B cell (primary cell): ENCODE results near the gene KCNT1. TPM values are rescaled to one million over a fixed set of nuclear protein-coding genes. Genes with fewer than 3 reads are reported as not detected.

Source experiments
- ATAC-seq: fragments of 200-7000 bp; cut with Tn5 transposase; one replicate; pipeline ENCODE4 v1.10.0; 2021; ENCODE audit warnings: low read depth, mild to moderate bottlenecking, moderate number of reproducible peaks, moderate library complexity
- CTCF ChIA-PET: fragments of 350-600 bp; sonication (Branson Sonifier 250); formaldehyde crosslinking; loops from one replicate; lab custom pipeline; 2021; ENCODE audit warnings: antibody characterized with exemption, inconsistent platforms; lab: Charles Lee
- POLR2A ChIA-PET: fragments of 350-600 bp; sonication (Branson Sonifier 250); formaldehyde crosslinking; loops from one replicate; lab custom pipeline; 2021; ENCODE audit warnings: antibody characterized with exemption; lab: Charles Lee
- DNase-seq: peaks from one replicate; pipeline ENCODE4 v3.0.0; 2013
- H2AFZ ChIP-seq: 2 replicates; pipeline ENCODE4 v1.6.1; 2012; ENCODE audit warnings: mild to moderate bottlenecking, low read depth, low read length; ENCODE audit not compliant: insufficient read depth, poor library complexity, severe bottlenecking
- H3K27ac ChIP-seq, 2 donors: 1 replicate in 1 of 2; 2 replicates in 1 of 2; pipeline ENCODE4 v1.5.1; 2012 to 2013; ENCODE audit warnings: low read length in 2 of 2, mild to moderate bottlenecking in 2 of 2, moderate library complexity in 1 of 2
- H3K27me3 ChIP-seq, 4 experiments: fragments of 200-600 bp in 1 of 4; sonication (generic) in 1 of 4; replicated peaks in 1 of 4; 1 replicate in 2 of 4; 2 replicates in 2 of 4; pipeline versions ENCODE4 v1.6.1 to v1.7.0; 2013 to 2016; ENCODE audit warnings: low read length in 3 of 4, mild to moderate bottlenecking in 2 of 4, mixed read lengths in 1 of 4, moderate library complexity in 1 of 4; ENCODE audit not compliant: insufficient read depth in 4 of 4, control insufficient read depth in 3 of 4; ENCODE audit errors: control extremely low read depth in 1 of 4
- H3K36me3 ChIP-seq, 2 experiments: replicated peaks in 1 of 2; 1 replicate in 1 of 2; 2 replicates in 1 of 2; pipeline versions ENCODE4 v1.6.1 to v1.7.1; 2013; ENCODE audit warnings: low read length in 1 of 2; ENCODE audit not compliant: insufficient read depth in 2 of 2, control insufficient read depth in 1 of 2; ENCODE audit errors: control extremely low read depth in 1 of 2, extremely low read depth in 1 of 2
- H3K4me1 ChIP-seq, 2 donors: fragments of 200-600 bp in 1 of 2; sonication (generic) in 1 of 2; 1 replicate in 1 of 2; 2 replicates in 1 of 2; pipeline versions ENCODE4 v1.5.1 to v1.6.1; 2013 to 2017; ENCODE audit warnings: low read length in 2 of 2; ENCODE audit not compliant: control insufficient read depth in 2 of 2, insufficient read depth in 2 of 2
- H3K4me2 ChIP-seq: replicated peaks from 2 replicates; pipeline ENCODE3; 2012; ENCODE audit warnings: mild to moderate bottlenecking, low read depth, low read length; ENCODE audit not compliant: poor library complexity, severe bottlenecking
- H3K4me3 ChIP-seq, 5 experiments: fragments of 200-600 bp in 1 of 5; sonication (generic) in 1 of 5; 1 replicate in 3 of 5; 2 replicates in 2 of 5; pipeline versions ENCODE4 v1.5.1 to v1.7.0; 2011 to 2016; ENCODE audit warnings: low read length in 4 of 5, mild to moderate bottlenecking in 4 of 5, low read depth in 2 of 5, control low read depth in 1 of 5, moderate library complexity in 1 of 5; ENCODE audit not compliant: insufficient read depth in 1 of 5; ENCODE audit errors: control extremely low read depth in 1 of 5, extremely low read depth in 1 of 5
- H3K79me2 ChIP-seq: fragments of 200-600 bp; sonication (generic); one replicate; pipeline ENCODE4 v1.6.0; 2016; ENCODE audit warnings: low read length; ENCODE audit not compliant: control insufficient read depth, insufficient read depth
- H3K9ac ChIP-seq: fragments of 200-600 bp; sonication (generic); 2 replicates; pipeline ENCODE4 v1.6.1; 2017; ENCODE audit warnings: mild to moderate bottlenecking, low read length, moderate library complexity
- H3K9me3 ChIP-seq, 3 donors: one replicate each; pipeline versions ENCODE4 v1.6.1 to v1.7.1; 2013; ENCODE audit warnings: low read length in 2 of 3; ENCODE audit not compliant: control insufficient read depth in 2 of 3, insufficient read depth in 1 of 3; ENCODE audit errors: control extremely low read depth in 1 of 3
- H4K20me1 ChIP-seq: 2 replicates; pipeline ENCODE4 v1.6.0; 2012; ENCODE audit warnings: mild to moderate bottlenecking, low read length; ENCODE audit not compliant: insufficient read depth, control insufficient read depth, poor library complexity, severe bottlenecking
- H3K27ac Mint-ChIP-seq: one replicate; pipeline ENCODE4 v1.8.0; 2021; ENCODE audit warnings: mixed read lengths
- H3K27me3 Mint-ChIP-seq: one replicate; pipeline ENCODE4 v1.8.0; 2021; ENCODE audit warnings: mixed read lengths
- H3K4me1 Mint-ChIP-seq: one replicate; pipeline ENCODE4 v1.8.0; 2021; ENCODE audit warnings: mixed read lengths
- H3K4me3 Mint-ChIP-seq: one replicate; pipeline ENCODE4 v1.8.0; 2021; ENCODE audit warnings: mixed read lengths
- H3K9me3 Mint-ChIP-seq: one replicate; pipeline ENCODE4 v1.8.0; 2022; ENCODE audit warnings: mixed read lengths; ENCODE audit not compliant: insufficient read depth
- CTCF ChIP-seq: fragments of 200-600 bp; IDR thresholded peaks from one replicate; pipeline ENCODE4 v1.8.0; 2022; ENCODE audit warnings: antibody characterized with exemption, mild to moderate bottlenecking
- EZH2 ChIP-seq: IDR thresholded peaks from 2 replicates; pipeline ENCODE4 v1.6.1; 2012; ENCODE audit warnings: borderline replicate concordance, low read depth, mild to moderate bottlenecking, moderate library complexity, low read length; ENCODE audit not compliant: insufficient read depth, poor library complexity, severe bottlenecking
- WGBS: methylation state at CpG from one replicate; pipeline ENCODE4 v1.1.5; 2013; ENCODE audit warnings: missing lambda C conversion rate; ENCODE audit not compliant: insufficient coverage; 5-methylcytosine and 5-hydroxymethylcytosine counted together
- intact Hi-C: fragments of 100-400 bp; cut with micrococcal nuclease; formaldehyde crosslinking; loops from one replicate; pipeline ENCODE4 v1.10.0; 2022
- polyA plus RNA-seq: library from polyadenylated mRNA; depleted of rRNA; stranded (reverse); fragments of >200 nt; gene quantifications from 2 replicates; pipeline ENCODE4 v1.2.3, GENCODE V29; 2012
- total RNA-seq, 2 donors: library from RNA; stranded (reverse); fragments of 120-200 nt in 1 of 2; gene quantifications; 1 replicate in 1 of 2; 2 replicates in 1 of 2; pipeline versions ENCODE4 v1.2.3 to v1.2.4, GENCODE V29; 2013 to 2022

KCNT1 gene
- total and polyA plus RNA-seq, 2 donors (not counting 1 experiment from before 2014, with no cell fraction given) = not detected

GRCh38 chr9:135810806-135811575, 109.0 kb downstream of the KCNT1 start:
- Histone ChIP-seq H3K36me3 (peaks cover 3 to 40% of the 10 kb centered on the region in 2 experiments), H3K79me2 (no peaks in the 10 kb centered on the region), H2AFZ (no peak overlapping the region), H3K9me3 (no peaks in the 10 kb centered on the region), H3K4me1 (no peaks in the 10 kb centered on the region), H3K9ac (no peak overlapping the region), H3K4me3 (no peak overlapping the region), H3K27ac (no peak overlapping the region), H3K4me2 (no peak overlapping the region), H3K27me3 (no peaks in the 10 kb centered on the region), H4K20me1 (no peaks in the 10 kb centered on the region)
- CTCF ChIA-PET = no interaction called here
- TF ChIP-seq CTCF (no peak), EZH2 (no peak)
- H3K4me1 Mint-ChIP-seq = no peaks in the 10 kb centered on the region
- 97% methylated on average over 18 of the region's 23 CpGs for WGBS
- no peaks in the 10 kb centered on the region for H3K9me3 Mint-ChIP-seq
- H3K4me3 Mint-ChIP-seq = no peak overlapping the region
- ATAC-seq (no peak), DNase-seq (no peak)
- no peaks in the 10 kb centered on the region for H3K27me3 Mint-ChIP-seq
- H3K27ac Mint-ChIP-seq = no peak overlapping the region
- POLR2A ChIA-PET = no interaction called here
- intact Hi-C loops = no loop called here

DNA sequence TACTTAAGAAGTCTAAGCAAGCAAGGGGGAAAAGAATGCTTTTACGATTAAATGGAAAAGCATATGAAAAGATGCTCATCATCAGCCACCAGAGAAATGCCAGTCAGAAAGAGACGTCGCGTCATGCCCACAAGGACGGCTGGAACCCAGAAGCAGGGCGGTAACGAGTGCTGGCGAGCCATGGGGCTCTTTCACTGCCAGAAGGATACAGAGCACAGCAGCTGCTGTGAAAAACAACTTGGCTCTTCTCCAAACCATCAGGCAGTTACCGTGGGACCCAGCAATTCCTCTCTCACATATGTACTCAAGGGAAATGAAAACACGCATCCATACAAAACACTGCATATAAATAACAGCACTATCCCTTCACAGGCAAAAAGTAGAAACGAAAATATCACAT, 109.8 kb downstream of the KCNT1 start:
- Mint-ChIP-seq H3K9me3 (no peaks in the 10 kb centered on the region), H3K27ac (no peak overlapping the region), H3K4me3 (no peak overlapping the region), H3K27me3 (no peaks in the 10 kb centered on the region), H3K4me1 (no peaks in the 10 kb centered on the region)
- H3K27me3 ChIP-seq = no peaks in the 10 kb centered on the region
- no peaks in the 10 kb centered on the region for H3K4me1 ChIP-seq
- TF ChIP-seq CTCF = no peak
- no peak for TF ChIP-seq EZH2
- WGBS = 91% methylated on average over 10 of the region's 11 CpGs
- peaks cover 3 to 48% of the 10 kb centered on the region in 2 experiments for H3K36me3 ChIP-seq
- no peak overlapping the region for H3K9ac ChIP-seq
- no peak for DNase-seq
- H4K20me1 ChIP-seq = no peaks in the 10 kb centered on the region
- CTCF ChIA-PET = no interaction called here
- H3K4me2 ChIP-seq = no peak overlapping the region
- intact Hi-C loops = no loop called here
- ATAC-seq = no peak
- POLR2A ChIA-PET = no interaction called here
- H2AFZ ChIP-seq = no peak overlapping the region
- no peak overlapping the region for H3K27ac ChIP-seq
- H3K4me3 ChIP-seq = no peak overlapping the region
- H3K9me3 ChIP-seq = no peaks in the 10 kb centered on the region
- no peaks in the 10 kb centered on the region for H3K79me2 ChIP-seq
